HEK293 (cell line): ENCODE results near the gene TXNRD3.

Source experiments
- CTCF ChIA-PET: fragments of 350-600 bp; formaldehyde crosslinking; extraction: SDS; loops from one replicate; lab custom pipeline; 2021; ENCODE audit warnings: antibody characterized with exemption; lab: Yijun Ruan, JAX
- POLR2A ChIA-PET: fragments of 300-600 bp; formaldehyde crosslinking; extraction: SDS; loops from one replicate; lab custom pipeline; 2020; ENCODE audit warnings: antibody characterized with exemption, inconsistent platforms; lab: Yijun Ruan, JAX
- H3K27ac ChIP-seq: fragments of 200-500 bp; sonication (Bioruptor generic); 2 replicates; pipeline ENCODE4 v1.5.1; 2014; ENCODE audit warnings: low read depth, low read length, control low read depth, inconsistent platforms; ENCODE audit errors: extremely low read depth
- H3K36me3 ChIP-seq, 2 experiments: fragments of 200-500 bp in 1 of 2; sonication (Bioruptor generic) in 1 of 2; 1 replicate in 1 of 2; 2 replicates in 1 of 2; pipeline ENCODE4 v1.5.1; 2014 to 2017; ENCODE audit warnings: inconsistent platforms in 2 of 2, low read length in 2 of 2; ENCODE audit not compliant: control insufficient read depth in 2 of 2, insufficient read depth in 1 of 2
- H3K4me1 ChIP-seq: fragments of 200-500 bp; sonication (Bioruptor generic); 2 replicates; pipeline ENCODE4 v1.5.1; 2014; ENCODE audit warnings: mild to moderate bottlenecking, low read length, inconsistent platforms; ENCODE audit not compliant: control insufficient read depth, insufficient read depth
- H3K4me3 ChIP-seq: 2 replicates; pipeline ENCODE4 v1.5.1; 2011; ENCODE audit warnings: low read depth, mild to moderate bottlenecking, control low read depth, low read length, moderate library complexity
- H3K9me3 ChIP-seq: fragments of 200-500 bp; sonication (Bioruptor generic); 2 replicates; pipeline ENCODE4 v1.5.1; 2014; ENCODE audit warnings: low read depth, low read length, inconsistent platforms; ENCODE audit not compliant: control insufficient read depth, insufficient read depth
- ELK4 ChIP-seq: IDR thresholded peaks from 2 replicates; pipeline ENCODE4 v1.6.1; 2011; ENCODE audit warnings: mild to moderate bottlenecking, low read depth, low read length, borderline replicate concordance
- GLI4 ChIP-seq: fragments of 450-650 bp; formaldehyde crosslinking; IDR thresholded peaks from 2 replicates; pipeline ENCODE4 v1.5.1; 2016; ENCODE audit warnings: missing biosample characterization, missing genetic modification characterization
- INSM2 ChIP-seq: fragments of 450-650 bp; formaldehyde crosslinking; IDR thresholded peaks from 2 replicates; pipeline ENCODE4 v1.5.1; 2016; ENCODE audit warnings: missing biosample characterization, missing genetic modification characterization
- KLF1 ChIP-seq: fragments of 450-650 bp; formaldehyde crosslinking; IDR thresholded peaks from 2 replicates; pipeline ENCODE4 v1.5.1; 2016; ENCODE audit warnings: missing biosample characterization, missing genetic modification characterization
- PRDM6 ChIP-seq: fragments of 450-650 bp; formaldehyde crosslinking; IDR thresholded peaks from 2 replicates; pipeline ENCODE4 v1.5.1; 2017; ENCODE audit warnings: missing biosample characterization, missing genetic modification characterization
- SALL2 ChIP-seq: fragments of 450-650 bp; formaldehyde crosslinking; IDR thresholded peaks from 2 replicates; pipeline ENCODE4 v1.5.0; 2017; ENCODE audit warnings: missing biosample characterization, mild to moderate bottlenecking, missing genetic modification characterization, borderline replicate concordance
- ZBTB21 ChIP-seq: fragments of 450-650 bp; formaldehyde crosslinking; IDR thresholded peaks from 2 replicates; pipeline ENCODE4 v1.5.1; 2017; ENCODE audit warnings: missing biosample characterization, missing genetic modification characterization
- ZFP69B ChIP-seq: fragments of 450-650 bp; formaldehyde crosslinking; IDR thresholded peaks from 2 replicates; pipeline ENCODE4 v1.5.1; 2016; ENCODE audit warnings: missing biosample characterization, missing genetic modification characterization
- ZNF121 ChIP-seq: fragments of 450-650 bp; formaldehyde crosslinking; IDR thresholded peaks from 2 replicates; pipeline ENCODE4 v1.5.1; 2016; ENCODE audit warnings: missing biosample characterization, missing genetic modification characterization
- ZNF184 ChIP-seq: fragments of 450-650 bp; IDR thresholded peaks from 2 replicates; pipeline ENCODE4 v1.5.1; 2018; ENCODE audit warnings: missing biosample characterization, mild to moderate bottlenecking, missing genetic modification characterization
- ZNF19 ChIP-seq: fragments of 450-650 bp; formaldehyde crosslinking; IDR thresholded peaks from 2 replicates; pipeline ENCODE4; 2016; ENCODE audit warnings: missing biosample characterization, missing genetic modification characterization, low read depth
- ZNF26 ChIP-seq: fragments of 450-650 bp; formaldehyde crosslinking; IDR thresholded peaks from 2 replicates; pipeline ENCODE4 v1.5.1; 2016; ENCODE audit warnings: missing biosample characterization, missing genetic modification characterization
- ZNF311 ChIP-seq: fragments of 450-650 bp; formaldehyde crosslinking; IDR thresholded peaks from 2 replicates; pipeline ENCODE4 v1.5.1; 2017; ENCODE audit warnings: missing biosample characterization, missing genetic modification characterization, borderline replicate concordance
- ZNF488 ChIP-seq: fragments of 450-650 bp; formaldehyde crosslinking; IDR thresholded peaks from 2 replicates; pipeline ENCODE4 v1.5.1; 2016; ENCODE audit warnings: missing biosample characterization, missing genetic modification characterization
- ZNF544 ChIP-seq: fragments of 450-650 bp; formaldehyde crosslinking; IDR thresholded peaks from 2 replicates; pipeline ENCODE4 v1.5.0; 2017; ENCODE audit warnings: missing biosample characterization, missing genetic modification characterization
- ZNF558 ChIP-seq: fragments of 450-650 bp; formaldehyde crosslinking; IDR thresholded peaks from 2 replicates; pipeline ENCODE4 v1.5.1; 2016; ENCODE audit warnings: missing biosample characterization, missing genetic modification characterization
- ZNF571 ChIP-seq: fragments of 450-650 bp; formaldehyde crosslinking; IDR thresholded peaks from 2 replicates; pipeline ENCODE4 v1.5.0; 2017; ENCODE audit warnings: missing biosample characterization, missing genetic modification characterization
- ZNF621 ChIP-seq: fragments of 450-650 bp; formaldehyde crosslinking; IDR thresholded peaks from 2 replicates; pipeline ENCODE4 v1.5.1; 2017; ENCODE audit warnings: missing biosample characterization, missing genetic modification characterization
- ZNF629 ChIP-seq: fragments of 450-650 bp; formaldehyde crosslinking; IDR thresholded peaks from 2 replicates; pipeline ENCODE4 v1.5.1; 2017; ENCODE audit warnings: missing biosample characterization, missing genetic modification characterization
- ZNF639 ChIP-seq: fragments of 450-650 bp; formaldehyde crosslinking; IDR thresholded peaks from 2 replicates; pipeline ENCODE4 v1.5.1; 2016; ENCODE audit warnings: missing biosample characterization, missing genetic modification characterization
- ZNF658 ChIP-seq: fragments of 450-650 bp; formaldehyde crosslinking; IDR thresholded peaks from 2 replicates; pipeline ENCODE4; 2016; ENCODE audit warnings: missing biosample characterization, missing genetic modification characterization
- ZNF701 ChIP-seq: fragments of 450-650 bp; formaldehyde crosslinking; IDR thresholded peaks from 2 replicates; pipeline ENCODE4 v1.5.1; 2016; ENCODE audit warnings: missing biosample characterization, missing genetic modification characterization
- ZNF768 ChIP-seq: fragments of 450-650 bp; formaldehyde crosslinking; IDR thresholded peaks from 2 replicates; pipeline ENCODE4 v1.5.1; 2018; ENCODE audit warnings: missing biosample characterization, mild to moderate bottlenecking, missing genetic modification characterization
- ZNF785 ChIP-seq: fragments of 450-650 bp; formaldehyde crosslinking; IDR thresholded peaks from 2 replicates; pipeline ENCODE4 v1.5.1; 2016; ENCODE audit warnings: missing biosample characterization, missing genetic modification characterization
- ZNF843 ChIP-seq: fragments of 450-650 bp; formaldehyde crosslinking; IDR thresholded peaks from 2 replicates; pipeline ENCODE4 v1.5.1; 2016; ENCODE audit warnings: missing biosample characterization, missing genetic modification characterization

The TXNRD3 gene

GRCh38 chr3:126612479-126613205 is 42.3 kb downstream of the TXNRD3 start:
- POLR2A ChIA-PET: no interaction called here
- Histone ChIP-seq H3K36me3 (peaks cover 4 to 62% of the 10 kb centered on the region in 2 experiments; a peak in 1 of 3 replicates), H3K9me3 (no peaks in the 10 kb centered on the region), H3K27ac (no peak overlapping the region), H3K4me3 (no peak overlapping the region), H3K4me1 (no peaks in the 10 kb centered on the region)
- TF ChIP-seq ELK4 (no peak), KLF1 (tag by site-specific recombination) (no peak), ZNF621 (tag by site-specific recombination) (no peak), GLI4 (tag by site-specific recombination) (no peak), ZNF785 (tag by site-specific recombination) (no peak), ZNF121 (tag by site-specific recombination) (no peak), ZNF701 (tag by site-specific recombination) (no peak), INSM2 (no peak), ZNF558 (tag by site-specific recombination) (no peak), ZNF843 (tag by site-specific recombination) (no peak), ZBTB21 (tag by site-specific recombination) (no peak), ZNF629 (no peak), ZNF184 (tag by site-specific recombination) (no peak)
- CTCF ChIA-PET: interaction anchor here (0.7 kb wide), 1 partner anchor 11 kb away, joined by 6 read pairs; no protein-coding TSS in a partner anchor

- H3K4me1 ChIP-seq: no peaks in the 10 kb centered on the region
- H3K4me3 ChIP-seq: no peak overlapping the region
- H3K36me3 ChIP-seq: peaks cover 4 to 67% of the 10 kb centered on the region in 2 experiments; a peak in 1 of 3 replicates
- H3K9me3 ChIP-seq: no peaks in the 10 kb centered on the region
- POLR2A ChIA-PET: no interaction called here
- CTCF ChIA-PET: no interaction called here
- no peak overlapping the region for H3K27ac ChIP-seq
- no peak for TF ChIP-seq ZNF658 (tag by site-specific recombination)
- no peak for TF ChIP-seq ZNF26 (tag by site-specific recombination)
- TF ChIP-seq KLF1 (tag by site-specific recombination): no peak
- no peak for TF ChIP-seq ZFP69B (tag by site-specific recombination)
- TF ChIP-seq ZNF639 (tag by site-specific recombination): no peak
- TF ChIP-seq ZNF19 (tag by site-specific recombination): no peak
- TF ChIP-seq ZNF544: no peak
- no peak for TF ChIP-seq ZNF571
- TF ChIP-seq SALL2 (tag by site-specific recombination): no peak
- no peak for TF ChIP-seq PRDM6 (tag by site-specific recombination)
- TF ChIP-seq GLI4 (tag by site-specific recombination): no peak
- TF ChIP-seq ZNF768 (tag by site-specific recombination): no peak
- TF ChIP-seq ZNF488 (tag by site-specific recombination): no peak
- TF ChIP-seq INSM2: no peak
- no peak for TF ChIP-seq ZNF311 (tag by site-specific recombination)
Observed at GRCh38 chr3:126609909-126610308, 45.0 kb downstream of the TXNRD3 start.
